HCT116 (cell line): ENCODE measurements around the gene TADA2B. TPM values are rescaled to one million over a fixed set of nuclear protein-coding genes. Genes with fewer than 3 reads are reported as not detected.

Experiments
- ATAC-seq: fragments of 200-7000 bp; cut with Tn5 transposase; 2 replicates; pipeline ENCODE4 v1.9.1; 2020; ENCODE audit warnings: mild to moderate bottlenecking, moderate library complexity
- BruUV-seq: library from RNA; stranded (reverse); fragments of 400-500 nt; replicated peaks from 2 replicates; lab custom pipeline; 2021; lab: Mats Ljungman, UMichigan
- CTCF ChIA-PET: fragments of 300-600 bp; sonication (Branson Sonifier 250); formaldehyde crosslinking; loops from one replicate; lab custom pipeline; 2021; ENCODE audit warnings: antibody characterized with exemption; lab: Charles Lee
- POLR2A ChIA-PET: fragments of 300-600, 350-600 bp; sonication (Branson Sonifier 250); formaldehyde crosslinking; loops from one replicate; lab custom pipeline; 2021; ENCODE audit warnings: antibody characterized with exemption; lab: Charles Lee
- RAD21 ChIA-PET, 2 experiments: fragments of 300-600 bp; sonication (Branson Sonifier 250); formaldehyde crosslinking; loops; one replicate each; lab custom pipeline; 2023; ENCODE audit warnings: low total read pairs in 2 of 2; ENCODE audit not compliant: uncharacterized antibody in 2 of 2, unreplicated experiment in 2 of 2, low non-redundant PET in 1 of 2; lab: Charles Lee
- DNase-seq: peaks from one replicate; pipeline ENCODE4 v3.0.0-alpha.2; 2010; ENCODE audit warnings: low read depth, low spot score
- H2AFZ ChIP-seq: fragments of 200-600 bp; shearing (Covaris generic), sonication (generic); 2 replicates; pipeline ENCODE4 v1.6.1; 2017; ENCODE audit warnings: low read depth, mixed run types, mixed read lengths, antibody characterized with exemption, low read length; ENCODE audit not compliant: poor library complexity, severe bottlenecking
- H3K27ac ChIP-seq: 2 replicates; pipeline ENCODE4 v1.5.1; 2012; ENCODE audit warnings: low read depth, low read length
- H3K27me3 ChIP-seq: fragments of 200-600 bp; sonication (generic); 2 replicates; pipeline ENCODE4 v1.6.1; 2016; ENCODE audit warnings: mixed run types, low read length, mixed read lengths; ENCODE audit not compliant: insufficient read depth
- H3K36me3 ChIP-seq, 2 experiments: fragments of 200-500 bp in 1 of 2; fragments of 200-600 bp in 1 of 2; sonication (Bioruptor generic) in 1 of 2; sonication (generic) in 1 of 2; 2 replicates each; pipeline versions ENCODE4 v1.5.1 to v1.6.1; 2014 to 2016; ENCODE audit warnings: low read length in 2 of 2, inconsistent platforms in 1 of 2, mixed read lengths in 1 of 2, mixed run types in 1 of 2; ENCODE audit not compliant: insufficient read depth in 2 of 2, control insufficient read depth in 1 of 2
- H3K4me1 ChIP-seq, 2 experiments: fragments of 200-600 bp in 1 of 2; sonication (generic) in 1 of 2; 2 replicates each; pipeline versions ENCODE4 v1.5.1 to v1.6.1; 2012 to 2017; ENCODE audit warnings: low read length in 2 of 2, inconsistent platforms in 1 of 2, mild to moderate bottlenecking in 1 of 2, mixed read lengths in 1 of 2, mixed run types in 1 of 2, moderate library complexity in 1 of 2; ENCODE audit not compliant: insufficient read depth in 2 of 2, control insufficient read depth in 1 of 2
- H3K4me2 ChIP-seq: fragments of 200-600 bp; sonication (generic); 2 replicates; pipeline ENCODE4 v1.6.1; 2017; ENCODE audit warnings: mixed run types, low read length, mixed read lengths
- H3K4me3 ChIP-seq, 2 experiments: fragments of 200-600 bp in 1 of 2; sonication (generic) in 1 of 2; replicated peaks in 1 of 2; 2 replicates each; pipeline ENCODE4 v1.5.1; 2011 to 2016; ENCODE audit warnings: low read length in 2 of 2, control low read depth in 1 of 2, low read depth in 1 of 2, mild to moderate bottlenecking in 1 of 2, mixed read lengths in 1 of 2, mixed run types in 1 of 2
- H3K79me2 ChIP-seq: fragments of 200-600 bp; sonication (generic); 2 replicates; pipeline ENCODE4 v1.6.1; 2017; ENCODE audit warnings: mild to moderate bottlenecking, mixed run types, low read length, moderate library complexity, mixed read lengths; ENCODE audit not compliant: insufficient read depth
- H3K9ac ChIP-seq: fragments of 200-600 bp; sonication (generic); 2 replicates; pipeline ENCODE4 v1.6.1; 2016; ENCODE audit warnings: low read length, mixed read lengths
- H3K9me2 ChIP-seq: fragments of 200-600 bp; sonication (generic), shearing (Covaris generic); 2 replicates; pipeline ENCODE4 v1.6.1; 2017; ENCODE audit warnings: mixed run types, mild to moderate bottlenecking, moderate library complexity; ENCODE audit not compliant: insufficient read depth
- H3K9me3 ChIP-seq, 2 experiments: fragments of 200-500 bp in 1 of 2; fragments of 200-600 bp in 1 of 2; sonication (Bioruptor generic) in 1 of 2; sonication (generic) in 1 of 2; 2 replicates each; pipeline ENCODE4 v1.6.1; 2014 to 2017; ENCODE audit warnings: low read length in 2 of 2, mixed read lengths in 2 of 2, inconsistent platforms in 1 of 2, low read depth in 1 of 2, mild to moderate bottlenecking in 1 of 2, mixed run types in 1 of 2, moderate library complexity in 1 of 2; ENCODE audit not compliant: control insufficient read depth in 1 of 2, insufficient read depth in 1 of 2
- H4K20me1 ChIP-seq: fragments of 200-600 bp; sonication (generic), shearing (Covaris generic); 2 replicates; pipeline ENCODE4 v1.6.1; 2017; ENCODE audit warnings: mixed run types, mild to moderate bottlenecking, moderate library complexity; ENCODE audit not compliant: insufficient read depth
- CBX3 ChIP-seq: IDR thresholded peaks from 2 replicates; pipeline ENCODE4 v1.6.1; 2012; ENCODE audit warnings: low read depth
- CEBPB ChIP-seq: IDR thresholded peaks from 2 replicates; pipeline ENCODE4 v1.6.1; 2012; ENCODE audit warnings: low read depth
- EGR1 ChIP-seq: IDR thresholded peaks from 2 replicates; pipeline ENCODE4 v1.6.1; 2012; ENCODE audit warnings: low read depth
- EZH2 ChIP-seq: fragments of 200-600 bp; sonication (generic); IDR thresholded peaks from 2 replicates; pipeline ENCODE4 v1.6.1; 2017; ENCODE audit warnings: antibody characterized with exemption, mixed run types
- POLR2A ChIP-seq: IDR thresholded peaks from 2 replicates; pipeline ENCODE4 v1.7.0; 2011; ENCODE audit warnings: borderline replicate concordance; ENCODE audit not compliant: insufficient read depth, insufficient read length; ENCODE audit errors: extremely low read depth
- SRF ChIP-seq: IDR thresholded peaks from 2 replicates; pipeline ENCODE4 v1.6.1; 2012; ENCODE audit warnings: low read depth
- ZFX ChIP-seq: fragments of 450-650 bp; IDR thresholded peaks from 2 replicates; pipeline ENCODE4 v1.6.1; 2017
- intact Hi-C: fragments of 100-400 bp; cut with micrococcal nuclease; formaldehyde crosslinking; loops from 2 replicates; pipeline ENCODE4 v1.10.0; 2022
- total RNA-seq: library from RNA; stranded (reverse); gene quantifications from one replicate; pipeline ENCODE4 v1.2.1, GENCODE V29; 2021; ENCODE audit not compliant: unreplicated experiment
- TF ChIP-seq, protein P1 (sequence below), 3 experiments: fragments of 200-600 bp in 1 of 3; sonication (generic) in 1 of 3; IDR thresholded peaks in 2 of 3; conservative IDR thresholded peaks in 1 of 3; 2 replicates each; pipeline ENCODE4 v1.5.1; 2012 to 2017; ENCODE audit warnings: low read depth in 2 of 3, low read length in 2 of 3, antibody characterized with exemption in 1 of 3, borderline replicate concordance in 1 of 3, control low read depth in 1 of 3, mild to moderate bottlenecking in 1 of 3, mixed read lengths in 1 of 3, mixed run types in 1 of 3, moderate library complexity in 1 of 3; ENCODE audit not compliant: insufficient read depth in 1 of 3
- TF ChIP-seq, protein P2 (sequence below): IDR thresholded peaks from 2 replicates; pipeline ENCODE4 v1.6.1; 2012

TADA2B gene
- total RNA-seq, 1 experiment from 2014 or later = 13.4 TPM

DNA sequence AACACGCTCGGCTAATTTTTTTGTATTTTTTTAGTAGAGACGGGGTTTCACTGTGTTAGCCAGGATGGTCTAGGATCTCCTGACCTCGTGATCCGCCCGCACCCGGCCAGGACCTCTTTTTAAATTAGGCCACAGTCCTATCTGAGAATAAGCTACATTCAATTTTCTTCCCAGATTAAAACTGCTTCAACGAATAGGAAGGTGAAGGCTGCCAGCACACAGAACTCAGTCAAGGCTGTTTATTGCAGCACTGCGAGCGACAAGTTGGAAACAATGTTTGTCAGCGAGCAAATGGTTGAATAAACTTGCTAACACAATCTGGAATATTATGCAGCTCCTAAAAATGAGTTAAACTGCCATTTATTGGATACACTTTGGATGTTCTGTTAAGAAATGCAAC is 22.8 kb downstream of the TADA2B start (continued):
- TF ChIP-seq, protein P1, sequence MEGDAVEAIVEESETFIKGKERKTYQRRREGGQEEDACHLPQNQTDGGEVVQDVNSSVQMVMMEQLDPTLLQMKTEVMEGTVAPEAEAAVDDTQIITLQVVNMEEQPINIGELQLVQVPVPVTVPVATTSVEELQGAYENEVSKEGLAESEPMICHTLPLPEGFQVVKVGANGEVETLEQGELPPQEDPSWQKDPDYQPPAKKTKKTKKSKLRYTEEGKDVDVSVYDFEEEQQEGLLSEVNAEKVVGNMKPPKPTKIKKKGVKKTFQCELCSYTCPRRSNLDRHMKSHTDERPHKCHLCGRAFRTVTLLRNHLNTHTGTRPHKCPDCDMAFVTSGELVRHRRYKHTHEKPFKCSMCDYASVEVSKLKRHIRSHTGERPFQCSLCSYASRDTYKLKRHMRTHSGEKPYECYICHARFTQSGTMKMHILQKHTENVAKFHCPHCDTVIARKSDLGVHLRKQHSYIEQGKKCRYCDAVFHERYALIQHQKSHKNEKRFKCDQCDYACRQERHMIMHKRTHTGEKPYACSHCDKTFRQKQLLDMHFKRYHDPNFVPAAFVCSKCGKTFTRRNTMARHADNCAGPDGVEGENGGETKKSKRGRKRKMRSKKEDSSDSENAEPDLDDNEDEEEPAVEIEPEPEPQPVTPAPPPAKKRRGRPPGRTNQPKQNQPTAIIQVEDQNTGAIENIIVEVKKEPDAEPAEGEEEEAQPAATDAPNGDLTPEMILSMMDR (IDR thresholded peaks at IDR 0.05 in 2 of 3, conservative IDR thresholded peaks at IDR 0.05 in 1 of 3; ENCODE audit: borderline replicate concordance in 1 of 3, insufficient read depth in 1 of 3, low read depth in 2 of 3, low read length in 2 of 3) = no peak
- no peak for TF ChIP-seq POLR2A
- TF ChIP-seq EGR1 = no peak
- TF ChIP-seq CBX3 = no peak
- no peak for TF ChIP-seq SRF
- TF ChIP-seq, protein P2, sequence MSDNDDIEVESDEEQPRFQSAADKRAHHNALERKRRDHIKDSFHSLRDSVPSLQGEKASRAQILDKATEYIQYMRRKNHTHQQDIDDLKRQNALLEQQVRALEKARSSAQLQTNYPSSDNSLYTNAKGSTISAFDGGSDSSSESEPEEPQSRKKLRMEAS = no peak
- TF ChIP-seq ZFX = no peak

DNA sequence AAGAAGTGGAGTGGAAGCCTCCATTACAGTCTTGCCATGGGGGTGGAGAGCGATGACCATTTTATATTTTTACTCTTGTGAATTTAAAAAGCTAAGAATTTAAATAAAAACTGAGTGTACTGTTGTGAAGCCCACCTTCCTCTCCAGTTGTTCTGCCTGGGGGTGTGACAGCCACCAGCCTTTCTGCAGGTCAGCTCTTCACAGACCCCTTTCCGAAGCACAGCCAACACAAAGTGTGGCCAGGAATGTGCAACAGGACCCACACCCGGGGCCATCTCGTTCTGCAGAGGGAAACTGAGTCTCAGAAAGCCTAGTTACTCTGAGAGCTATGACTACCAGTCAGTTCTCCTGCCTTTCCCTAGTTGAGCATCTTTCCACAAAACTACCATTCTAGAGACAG is 23.3 kb downstream of the TADA2B start:
- BruUV-seq = TSS peak; percentile 54

More for the DNA sequence above, 23.3 kb downstream of the TADA2B start:
- H2AFZ ChIP-seq = no peak overlapping the region
- no peak overlapping the region for H3K27ac ChIP-seq
- ATAC-seq (no peak), DNase-seq (no peak)
- peaks cover 22 to 32% of the 10 kb centered on the region in 2 experiments for H3K36me3 ChIP-seq
- ChIA-PET RAD21 (no interaction called here), POLR2A (no interaction called here), CTCF (interaction anchor here (1.1 kb wide), 1 partner anchor 24 kb away, joined by 3 read pairs; a partner anchor contains a TSS)
- peaks cover 59% of the 10 kb centered on the region for H3K79me2 ChIP-seq
- H3K9me3 ChIP-seq = no peaks in the 10 kb centered on the region
- H3K9me2 ChIP-seq = no peaks in the 10 kb centered on the region
- H3K9ac ChIP-seq = peak overlapping the region; percentile 94
- peaks cover 11 to 28% of the 10 kb centered on the region in 2 experiments; a peak in 3 of 4 replicates for H3K4me1 ChIP-seq
- TF ChIP-seq CEBPB (no peak), EZH2 (no peak), ZFX (no peak)
- intact Hi-C loops = no loop called here
- no peaks in the 10 kb centered on the region for H3K27me3 ChIP-seq
- peak overlapping the region; percentile 91 to 93 for H3K4me3 ChIP-seq
- H4K20me1 ChIP-seq = no peaks in the 10 kb centered on the region
- H3K4me2 ChIP-seq = peak overlapping the region; percentile 96
